Left lung (tissue), 10 donors: ENCODE measurements around the gene PPIA. TPM values are rescaled to one million over a fixed set of nuclear protein-coding genes. Genes with fewer than 3 reads are reported as not detected.

ENCODE experiments used
- ATAC-seq: fragments of 200-7000 bp; cut with Tn5 transposase; one replicate; pipeline ENCODE4 v1.9.1; 2020; ENCODE audit warnings: moderate library complexity
- DNase-seq, 4 donors: peaks; one replicate each; pipeline ENCODE4 v3.0.0-alpha.2; 2013 to 2020
- H3K27ac ChIP-seq, 2 donors: fragments of 200-600 bp; sonication (generic) in 1 of 2; one replicate each; pipeline versions ENCODE4 v1.5.0 to v1.8.0; 2020 to 2021
- H3K27me3 ChIP-seq, 2 donors: fragments of 200-600 bp; sonication (generic) in 1 of 2; one replicate each; pipeline versions ENCODE4 v1.5.0 to v1.8.0; 2020 to 2021
- H3K36me3 ChIP-seq, 2 donors: fragments of 200-600 bp; sonication (generic) in 1 of 2; one replicate each; pipeline versions ENCODE4 v1.5.0 to v1.8.0; 2020 to 2021
- H3K4me1 ChIP-seq, 2 donors: fragments of 200-600 bp; one replicate each; pipeline ENCODE4 v1.8.0; 2021
- H3K4me3 ChIP-seq, 2 donors: fragments of 200-600 bp; sonication (generic) in 1 of 2; one replicate each; pipeline versions ENCODE4 v1.5.0 to v1.8.0; 2020 to 2021; ENCODE audit warnings: mild to moderate bottlenecking in 1 of 2
- H3K9me3 ChIP-seq, 2 donors: fragments of 200-600 bp; sonication (generic) in 1 of 2; one replicate each; pipeline versions ENCODE4 v1.5.0 to v1.8.0; 2020 to 2021
- intact Hi-C, 2 donors: fragments of 100-400 bp; cut with DNase I; formaldehyde crosslinking; loops; one replicate each; pipeline versions ENCODE4 v1.11.2 to v1.14.2; 2022
- polyA plus RNA-seq, 6 donors: library from polyadenylated mRNA; unstranded; fragments of 120-200 nt; gene quantifications; one replicate each; pipeline ENCODE4 v1.2.1, GENCODE V29; 2013; ENCODE audit not compliant: insufficient read length in 6 of 6
- total RNA-seq, 2 donors: library from RNA; stranded (reverse); fragmentation: NEBNext Ultra II Directional; extraction: Animal tissue kit (Norgen Biotek cat#: 25700); gene quantifications; one replicate each; pipeline ENCODE4 v1.2.1, GENCODE V29; 2021
- TF ChIP-seq, protein P1 (sequence below), 2 donors: fragments of 200-600 bp; sonication (generic) in 1 of 2; IDR thresholded peaks; one replicate each; pipeline versions ENCODE4 v1.5.0 to v1.8.0; 2021; ENCODE audit warnings: antibody characterized with exemption in 2 of 2
- donor health status: DM: no; HTN: yes; CAD: no.
- donor health status: DM: no; HTN: no; CAD: no.

The PPIA gene
- total and polyA plus RNA-seq, 8 donors = 1,038 to 1,630 (median 1,098) TPM

DNA sequence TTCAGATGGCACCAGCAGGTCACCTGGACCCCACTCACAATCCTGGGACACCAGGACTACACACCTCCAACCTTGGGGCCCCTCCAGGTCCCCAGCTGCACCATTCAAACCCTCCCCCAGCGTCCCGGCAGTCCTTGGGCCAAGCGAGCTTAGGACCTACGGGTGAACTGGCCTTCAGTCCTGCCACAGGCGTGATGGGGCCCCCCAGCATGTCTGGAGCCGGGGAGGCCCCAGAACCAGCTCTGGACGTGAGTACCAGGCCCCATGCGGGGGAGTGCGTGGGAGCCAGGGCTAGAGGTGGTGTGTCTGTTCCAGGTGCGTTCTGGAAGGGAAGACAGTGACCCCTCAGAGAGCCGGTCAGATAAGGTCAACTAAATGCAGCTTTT lies 30.1 kb upstream of the PPIA start:
- no peak for ATAC-seq
- no peak overlapping the region for H3K27ac ChIP-seq
- H3K36me3 ChIP-seq = peaks cover 0 to 67% of the 10 kb centered on the region in 2 donors
- TF ChIP-seq, protein P1, sequence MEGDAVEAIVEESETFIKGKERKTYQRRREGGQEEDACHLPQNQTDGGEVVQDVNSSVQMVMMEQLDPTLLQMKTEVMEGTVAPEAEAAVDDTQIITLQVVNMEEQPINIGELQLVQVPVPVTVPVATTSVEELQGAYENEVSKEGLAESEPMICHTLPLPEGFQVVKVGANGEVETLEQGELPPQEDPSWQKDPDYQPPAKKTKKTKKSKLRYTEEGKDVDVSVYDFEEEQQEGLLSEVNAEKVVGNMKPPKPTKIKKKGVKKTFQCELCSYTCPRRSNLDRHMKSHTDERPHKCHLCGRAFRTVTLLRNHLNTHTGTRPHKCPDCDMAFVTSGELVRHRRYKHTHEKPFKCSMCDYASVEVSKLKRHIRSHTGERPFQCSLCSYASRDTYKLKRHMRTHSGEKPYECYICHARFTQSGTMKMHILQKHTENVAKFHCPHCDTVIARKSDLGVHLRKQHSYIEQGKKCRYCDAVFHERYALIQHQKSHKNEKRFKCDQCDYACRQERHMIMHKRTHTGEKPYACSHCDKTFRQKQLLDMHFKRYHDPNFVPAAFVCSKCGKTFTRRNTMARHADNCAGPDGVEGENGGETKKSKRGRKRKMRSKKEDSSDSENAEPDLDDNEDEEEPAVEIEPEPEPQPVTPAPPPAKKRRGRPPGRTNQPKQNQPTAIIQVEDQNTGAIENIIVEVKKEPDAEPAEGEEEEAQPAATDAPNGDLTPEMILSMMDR (IDR thresholded peaks at IDR 0.05) = no peak
- H3K27me3 ChIP-seq = no peaks in the 10 kb centered on the region
- H3K9me3 ChIP-seq = no peaks in the 10 kb centered on the region
- no peak for DNase-seq
- no peak overlapping the region for H3K4me3 ChIP-seq
- H3K4me1 ChIP-seq = peaks cover 20 to 36% of the 10 kb centered on the region in 2 donors
- intact Hi-C loops = no loop called here

DNA sequence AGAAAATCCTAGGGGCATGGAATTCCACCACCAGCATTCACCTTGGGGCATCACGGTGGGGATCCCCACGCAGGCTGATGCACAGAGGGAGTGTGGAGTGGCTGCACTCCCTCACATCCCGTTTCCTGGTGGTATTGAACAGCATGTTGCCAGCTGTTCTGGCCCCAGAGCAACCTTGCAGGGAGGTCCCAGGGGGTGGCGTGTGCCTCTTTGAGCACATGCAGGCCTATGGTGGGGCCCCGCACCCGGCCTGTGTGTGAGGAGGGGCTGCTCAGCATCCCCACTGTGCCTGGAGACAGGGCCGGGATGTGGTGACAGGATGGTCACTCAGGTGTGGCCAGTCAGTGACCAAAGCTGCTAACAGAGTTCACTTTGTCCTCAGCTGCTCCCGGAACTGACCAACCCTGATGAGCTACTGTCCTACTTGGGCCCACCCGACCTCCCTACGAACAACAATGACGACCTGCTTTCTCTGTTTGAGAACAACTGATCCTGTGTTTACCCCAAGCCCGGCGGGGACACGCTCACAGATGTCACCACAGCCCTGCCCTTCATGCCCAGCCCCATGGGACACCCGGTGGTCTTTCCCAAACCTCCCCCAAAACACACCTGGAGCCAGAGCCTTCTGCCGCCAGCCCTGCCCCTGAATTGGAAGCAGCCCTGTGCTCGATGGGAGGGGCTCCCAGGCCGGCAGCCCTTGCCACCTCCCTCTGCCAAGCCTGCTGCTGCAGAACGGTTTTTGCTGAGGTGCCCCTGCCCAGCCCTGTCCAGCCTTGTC lies 29.2 kb upstream of the PPIA start:
- H3K27ac ChIP-seq = peak overlapping the region in 1 of 2 donors; percentile 57
- intact Hi-C loops = no loop called here
- no peaks in the 10 kb centered on the region for H3K27me3 ChIP-seq
- peaks cover 0 to 58% of the 10 kb centered on the region in 2 donors for H3K36me3 ChIP-seq
- peaks cover 20 to 36% of the 10 kb centered on the region in 2 donors for H3K4me1 ChIP-seq
- DNase-seq = no peak
- no peak overlapping the region for H3K4me3 ChIP-seq
- H3K9me3 ChIP-seq = no peaks in the 10 kb centered on the region
- TF ChIP-seq, protein P1 (IDR thresholded peaks at IDR 0.05) = no peak
- ATAC-seq = no peak

DNA sequence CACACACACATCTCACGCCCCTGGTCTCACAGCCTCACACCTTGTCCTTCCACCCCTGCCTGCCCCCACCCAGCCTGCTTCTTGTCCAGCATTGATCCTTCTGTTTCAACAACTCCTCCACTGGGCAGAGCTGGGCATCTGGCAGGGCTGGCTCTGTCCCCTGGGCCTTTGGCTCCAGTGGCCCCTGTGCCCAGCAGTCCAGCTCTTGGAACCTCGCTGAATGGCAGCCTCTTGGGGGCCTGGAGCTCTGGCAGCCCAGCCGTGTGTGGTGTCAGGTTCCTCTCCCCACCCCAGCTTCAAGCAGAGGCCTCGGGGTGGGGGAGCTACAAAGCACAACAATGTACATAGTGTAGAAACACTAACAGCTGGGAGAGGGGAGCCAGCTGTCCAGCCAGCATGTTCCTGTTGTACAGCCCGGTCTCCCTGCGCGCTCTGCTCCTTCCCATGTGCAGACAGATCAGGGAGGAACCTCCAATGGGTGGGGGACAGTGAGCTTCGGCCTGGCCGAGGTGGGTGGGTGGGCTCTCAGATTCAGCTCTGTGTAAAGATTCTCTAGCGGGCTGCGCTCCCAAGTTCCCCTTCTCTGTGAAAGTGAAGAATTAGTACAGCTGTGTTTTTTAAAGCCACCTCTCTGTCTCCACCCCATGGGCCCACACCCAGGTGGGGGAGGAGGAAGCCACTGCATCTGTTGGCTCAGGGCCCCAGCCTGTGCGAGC lies 28.4 kb upstream of the PPIA start:
- intact Hi-C loops = no loop called here
- no peak overlapping the region for H3K4me3 ChIP-seq
- peaks cover 0 to 51% of the 10 kb centered on the region in 2 donors for H3K36me3 ChIP-seq
- H3K4me1 ChIP-seq = peaks cover 20 to 36% of the 10 kb centered on the region in 2 donors
- H3K9me3 ChIP-seq = no peaks in the 10 kb centered on the region
- peak in 2 of 4 donors; percentile 75 to 91 for DNase-seq
- H3K27me3 ChIP-seq = no peaks in the 10 kb centered on the region
- TF ChIP-seq, protein P1 (IDR thresholded peaks at IDR 0.05) = no peak
- ATAC-seq = peak; percentile 42
- peak overlapping the region; percentile 42 to 57 for H3K27ac ChIP-seq

DNA sequence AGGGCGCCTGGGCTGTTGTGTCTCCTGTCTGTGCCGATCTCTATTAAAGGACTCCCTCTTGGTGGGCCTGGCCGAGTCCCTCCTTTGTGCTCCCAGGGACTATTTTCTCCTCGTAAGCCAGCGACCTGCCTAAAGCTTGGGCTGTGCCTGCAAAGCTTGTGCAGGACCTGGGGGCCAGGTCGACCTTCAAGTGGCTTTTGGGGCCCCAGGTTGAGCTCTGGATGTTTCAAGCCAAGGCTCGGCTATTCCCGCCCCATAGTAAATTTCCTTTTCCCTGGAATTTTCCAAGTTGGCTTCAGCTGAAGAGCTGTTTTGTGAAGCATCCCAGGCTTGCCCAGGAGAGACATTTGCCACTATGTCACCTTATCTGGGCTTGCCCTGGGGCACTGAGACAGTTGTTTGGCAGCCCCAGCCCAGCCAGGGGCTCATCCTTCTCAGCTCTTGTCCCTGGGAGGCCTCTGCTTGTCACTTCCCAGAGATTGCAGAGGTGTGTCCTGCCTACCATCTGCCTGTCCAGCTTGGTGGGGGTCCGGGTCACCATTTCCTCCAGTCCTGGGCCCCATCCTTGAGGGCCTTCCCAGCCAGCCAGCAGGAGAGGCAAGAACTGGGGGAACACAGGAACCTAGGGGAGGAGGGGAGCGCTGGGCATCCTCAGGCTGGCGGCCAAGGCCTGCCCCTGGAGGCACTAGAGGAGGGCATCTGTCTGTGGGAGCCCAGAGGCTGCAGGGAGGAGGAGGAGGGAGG lies 27.7 kb upstream of the PPIA start:
- H3K36me3 ChIP-seq = peaks cover 0 to 43% of the 10 kb centered on the region in 2 donors
- no peak overlapping the region for H3K4me3 ChIP-seq
- H3K9me3 ChIP-seq = no peaks in the 10 kb centered on the region
- H3K4me1 ChIP-seq = peaks cover 20 to 36% of the 10 kb centered on the region in 2 donors
- TF ChIP-seq, protein P1 (IDR thresholded peaks at IDR 0.05) = no peak
- H3K27me3 ChIP-seq = no peaks in the 10 kb centered on the region
- ATAC-seq = peak; percentile 6
- intact Hi-C loops = no loop called here
- DNase-seq = no peak
- peak overlapping the region in 1 of 2 donors; percentile 57 for H3K27ac ChIP-seq
